ENCODE data around the gene RDH13. TPM values are rescaled to one million over a fixed set of nuclear protein-coding genes. Genes with fewer than 3 reads are reported as not detected.

Gene RDH13
- total and polyA plus RNA-seq, 2 of the 8 experiments (the other 6 are each of a cell fraction or from before 2014, with no cell fraction given) = 15.9 to 31.5 TPM

DNA sequence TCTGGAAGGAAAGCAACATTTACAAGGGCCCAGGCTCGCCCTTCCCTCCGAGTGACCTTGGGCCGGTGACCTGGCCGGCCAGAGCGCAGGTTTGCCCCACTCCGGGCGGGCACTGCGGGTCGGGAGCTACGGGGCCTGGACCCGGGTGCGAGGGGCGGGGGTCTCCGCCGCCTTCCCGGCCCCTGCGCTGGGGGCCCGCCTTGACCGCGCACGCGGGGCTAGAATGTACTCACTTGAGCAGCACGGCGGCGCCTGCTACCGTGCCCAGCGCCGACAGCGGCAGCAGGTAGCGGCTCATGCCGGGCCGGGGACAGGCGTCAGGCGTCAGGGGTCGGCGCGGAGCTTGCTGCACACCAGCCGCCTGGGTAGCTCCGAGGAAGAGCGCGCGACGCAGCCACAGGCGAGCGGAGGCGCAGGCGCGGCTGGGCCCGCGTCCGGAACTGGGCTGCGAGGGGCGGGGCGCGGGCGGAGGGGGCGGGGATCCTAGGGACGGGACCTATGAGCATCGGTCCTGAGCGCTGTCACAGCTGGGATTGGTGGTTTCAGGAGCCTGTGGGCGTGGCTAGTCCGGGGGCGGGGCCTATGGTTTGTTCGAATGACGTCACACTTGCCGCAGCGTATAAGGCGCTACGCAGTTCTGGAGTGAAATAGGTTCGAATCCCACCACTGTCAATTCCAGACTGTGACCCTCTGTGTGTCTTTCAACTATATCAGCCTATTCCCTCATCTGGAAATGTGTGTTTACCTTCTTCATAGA lies at the start of gene RDH13 (continued):
- peak; percentile 42 to 85; a peak in 2 of 4 replicates for TF ChIP-seq SIN3A (conservative IDR thresholded peaks at IDR 0.05 in 1 of 2, IDR thresholded peaks at IDR 0.05 in 1 of 2; ENCODE audit: low read depth in 1 of 2, low read length in 2 of 2)
- 0 out of 2 replicates have a peak, but pooled peaks have one; percentile 41 for TF ChIP-seq PHF8 (conservative IDR thresholded peaks at IDR 0.05; ENCODE audit: low read depth, low read length)
- peak; percentile 94 for TF ChIP-seq JUND (IDR thresholded peaks at IDR 0.05; ENCODE audit: low read length)
- TF ChIP-seq NRF1 (IDR thresholded peaks at IDR 0.05; ENCODE audit: low read depth, low read length) = peak; percentile 52
- TF ChIP-seq TAF1 (IDR thresholded peaks at IDR 0.05; ENCODE audit: low read depth, low read length) = peak; percentile 60; the same call in 1 of the 2 replicates
- TF ChIP-seq JUN (IDR thresholded peaks at IDR 0.05; ENCODE audit: low read depth, low read length) = peak; percentile 76
- TF ChIP-seq SRF (IDR thresholded peaks at IDR 0.05; ENCODE audit: low read depth, low read length) = 0 out of 2 replicates have a peak, but pooled peaks have one; percentile 31
- TF ChIP-seq, protein P1, sequence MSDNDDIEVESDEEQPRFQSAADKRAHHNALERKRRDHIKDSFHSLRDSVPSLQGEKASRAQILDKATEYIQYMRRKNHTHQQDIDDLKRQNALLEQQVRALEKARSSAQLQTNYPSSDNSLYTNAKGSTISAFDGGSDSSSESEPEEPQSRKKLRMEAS (IDR thresholded peaks at IDR 0.05) = peak; percentile 48; the same call in 1 of the 2 replicates
- TF ChIP-seq POLR2A (IDR thresholded peaks at IDR 0.05; ENCODE audit: control extremely low read depth in 1 of 2, low read depth in 2 of 2, low read length in 2 of 2) = no peak
- peak; percentile 9; the same call in 1 of the 2 replicates for TF ChIP-seq TBP (IDR thresholded peaks at IDR 0.05; ENCODE audit: low read depth, low read length)
- TF ChIP-seq RBBP5 (IDR thresholded peaks at IDR 0.05; ENCODE audit: borderline replicate concordance, low read depth, low read length) = 0 out of 2 replicates have a peak, but pooled peaks have one; percentile 35
- peak; percentile 27; the same call in 1 of the 2 replicates for TF ChIP-seq SP2 (IDR thresholded peaks at IDR 0.05; ENCODE audit: low read length)
- peak; percentile 54; the same call in 1 of the 2 replicates for TF ChIP-seq CHD2 (IDR thresholded peaks at IDR 0.05; ENCODE audit: low read length)
- TF ChIP-seq SIX5 (IDR thresholded peaks at IDR 0.05; ENCODE audit: low read depth, low read length) = no peak
